GM12891 (cell line): Measurements from ENCODE around the gene NHS.

Source experiments
- DNase-seq: peaks from one replicate; pipeline ENCODE4 v3.0.0; 2011; ENCODE audit warnings: low spot score; ENCODE audit not compliant: insufficient read length
- FAIRE-seq: peaks from 2 replicates; lab custom pipeline; 2011; peaks lifted over from hg19 to GRCh38; lab: Jason Lieb, UNC
- PAX5 ChIP-seq: IDR thresholded peaks from 2 replicates; pipeline ENCODE4 v1.6.1; 2011; ENCODE audit warnings: low read length, moderate library complexity, mild to moderate bottlenecking; ENCODE audit not compliant: insufficient read depth, severe bottlenecking
- POLR2A ChIP-seq: IDR thresholded peaks from 2 replicates; pipeline ENCODE4 v1.6.1; 2011; ENCODE audit warnings: low read depth, low read length, control low read depth
- POLR2AphosphoS5 ChIP-seq: IDR thresholded peaks from 2 replicates; pipeline ENCODE4 v1.6.1; 2011; ENCODE audit warnings: low read depth, low read length, control low read depth
- POU2F2 ChIP-seq: IDR thresholded peaks from 2 replicates; pipeline ENCODE4 v1.6.1; 2011; ENCODE audit warnings: low read depth, mild to moderate bottlenecking, control low read depth, low read length, moderate library complexity
- SPI1 ChIP-seq: IDR thresholded peaks from 2 replicates; pipeline ENCODE4 v1.6.1; 2011; ENCODE audit warnings: low read depth, low read length, control low read depth
- TAF1 ChIP-seq: IDR thresholded peaks from 2 replicates; pipeline ENCODE4 v1.6.1; 2011; ENCODE audit warnings: low read depth, low read length, control low read depth

NHS gene

GRCh38 chrX:17525762-17526555 is 151.0 kb downstream of the NHS start:
- no peak for TF ChIP-seq PAX5
- no peak for TF ChIP-seq POLR2A
- no peak for TF ChIP-seq SPI1
- no peak for TF ChIP-seq POU2F2
- TF ChIP-seq TAF1: no peak
- no peak for TF ChIP-seq POLR2AphosphoS5
- DNase-seq (no peak), FAIRE-seq (no peak)

DNA sequence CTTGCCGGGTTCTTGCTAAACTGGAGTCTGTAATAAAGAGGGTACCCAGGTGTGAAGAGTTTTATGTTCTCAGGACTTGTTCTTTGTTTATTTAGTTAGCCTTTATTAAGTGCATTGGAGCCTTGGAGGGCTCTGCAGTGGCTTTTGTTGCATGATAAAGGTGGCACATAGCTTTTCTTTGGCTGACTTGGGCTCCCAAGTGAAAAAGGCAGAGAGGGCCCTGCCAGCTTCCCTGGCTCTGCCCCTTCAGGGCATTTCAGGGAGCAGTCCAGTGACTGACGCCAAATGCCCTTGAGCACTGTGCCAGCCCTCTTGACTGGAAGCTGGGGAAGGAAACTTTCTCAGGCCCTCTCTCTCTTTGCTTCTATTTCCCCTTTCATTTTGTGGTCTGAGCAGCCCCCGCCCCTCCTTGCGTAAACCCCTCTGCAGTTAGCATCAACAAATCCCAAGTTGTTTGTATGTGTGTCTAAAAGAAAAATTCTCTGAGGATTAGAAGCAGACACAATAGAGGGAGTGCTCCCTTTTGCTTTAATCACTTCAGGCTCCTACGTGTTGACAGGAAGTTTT is 152.2 kb downstream of the NHS start:
- TF ChIP-seq PAX5 (no peak), TAF1 (no peak), POLR2AphosphoS5 (no peak), POLR2A (no peak), POU2F2 (no peak), SPI1 (no peak)
- no peak for FAIRE-seq
- no peak for DNase-seq

GRCh38 chrX:17527922-17528321 is 152.9 kb downstream of the NHS start:
- TF ChIP-seq PAX5 (no peak), POLR2A (no peak), POU2F2 (no peak), TAF1 (no peak), SPI1 (no peak), POLR2AphosphoS5 (no peak)
- FAIRE-seq (no peak), DNase-seq (no peak)

DNA sequence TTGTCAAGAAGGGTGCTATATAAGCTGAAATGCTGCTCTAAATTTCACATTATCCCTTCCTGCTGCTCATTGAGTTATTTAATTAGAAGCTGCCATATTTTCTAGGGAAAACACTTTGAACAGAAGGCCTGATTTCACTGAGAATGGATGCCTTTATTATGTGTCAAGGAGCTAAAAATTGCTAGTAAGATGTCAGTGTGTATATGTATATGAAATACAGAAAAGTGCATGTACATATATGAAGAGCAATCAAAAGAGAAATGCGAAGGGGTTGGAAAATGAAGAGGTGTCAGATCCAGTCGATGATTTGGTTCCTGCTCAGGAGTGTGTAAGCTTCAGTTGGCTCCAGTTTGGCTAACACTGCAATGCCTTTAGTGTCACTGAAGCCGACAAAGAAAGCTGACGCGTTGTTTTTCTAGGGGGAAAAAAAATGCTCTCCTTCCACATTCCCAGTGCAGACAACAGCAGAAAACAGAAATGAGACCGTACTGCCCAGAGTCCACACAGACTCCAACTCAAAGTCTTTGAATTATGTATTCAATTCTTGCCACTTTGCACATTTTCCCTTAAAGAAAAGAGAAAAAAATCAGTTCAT is 154.2 kb downstream of the NHS start:
- TF ChIP-seq SPI1 (no peak), PAX5 (no peak), POLR2A (no peak), TAF1 (no peak), POU2F2 (no peak)
- no peak for FAIRE-seq
- DNase-seq: no peak

- TF ChIP-seq PAX5 (no peak), POLR2A (no peak), TAF1 (no peak)
- DNase-seq (no peak), FAIRE-seq (no peak)
These were observed 156.5 kb downstream of the NHS start for GRCh38 chrX:17531500-17531899.

- TF ChIP-seq POLR2AphosphoS5: no peak
- no peak for TF ChIP-seq POLR2A
- no peak for TF ChIP-seq TAF1
- no peak for TF ChIP-seq SPI1
- no peak for TF ChIP-seq PAX5
- no peak for TF ChIP-seq POU2F2
- FAIRE-seq (no peak), DNase-seq (no peak)
These were observed 160.2 kb downstream of the NHS start for GRCh38 chrX:17535229-17535628.

GRCh38 chrX:17537723-17538243 is 162.8 kb downstream of the NHS start:
- TF ChIP-seq TAF1: no peak
- TF ChIP-seq POLR2AphosphoS5: no peak
- no peak for TF ChIP-seq PAX5
- no peak for TF ChIP-seq SPI1
- TF ChIP-seq POU2F2: no peak
- no peak for TF ChIP-seq POLR2A
- no peak for FAIRE-seq
- no peak for DNase-seq

DNA sequence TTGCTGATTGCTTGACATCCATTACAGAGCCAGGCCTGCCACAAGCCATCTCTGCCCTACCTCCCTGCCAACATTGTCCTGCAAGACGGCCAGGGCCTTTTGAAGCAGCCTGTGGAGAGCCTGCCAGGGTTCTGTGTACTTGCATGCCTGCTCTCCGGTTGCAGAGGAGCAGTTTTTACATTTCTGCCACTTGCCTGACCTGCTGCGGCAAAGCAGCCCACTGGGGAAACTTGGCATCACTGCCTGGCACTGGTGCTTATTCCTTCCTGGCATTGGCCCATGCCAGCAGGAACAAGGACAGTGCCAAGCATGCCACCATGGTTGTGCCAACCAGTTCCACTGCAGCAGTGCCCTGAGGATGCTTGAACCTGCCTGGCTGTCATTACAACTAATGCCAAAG is 167.1 kb downstream of the NHS start:
- TF ChIP-seq SPI1 (no peak), TAF1 (no peak)
- FAIRE-seq (no peak), DNase-seq (no peak)

DNA sequence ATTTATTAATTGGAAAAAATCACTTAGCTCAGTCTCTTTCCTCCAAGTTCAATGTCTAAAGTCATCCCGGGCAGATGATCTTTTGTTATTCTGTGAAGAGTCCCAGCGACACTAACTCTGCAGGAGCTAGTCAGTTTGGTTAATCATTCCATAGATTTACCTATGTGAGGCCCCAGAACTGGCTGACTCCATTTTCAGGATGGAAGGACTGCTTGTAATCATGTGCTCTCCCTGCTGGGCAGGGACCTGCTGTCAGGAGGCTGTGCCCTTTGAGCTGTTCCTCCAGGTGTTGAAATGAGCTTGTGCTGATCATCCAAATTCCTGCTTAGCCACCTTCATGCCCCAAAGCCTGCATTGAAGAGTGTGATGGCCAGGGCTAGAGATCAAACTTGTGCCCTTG is 169.8 kb downstream of the NHS start:
- DNase-seq (no peak), FAIRE-seq (no peak)

GRCh38 chrX:17546356-17546755 is 171.4 kb downstream of the NHS start:
- FAIRE-seq: no peak
- DNase-seq: no peak
- no peak for TF ChIP-seq POLR2A
- no peak for TF ChIP-seq POU2F2
- no peak for TF ChIP-seq PAX5
- no peak for TF ChIP-seq SPI1
- TF ChIP-seq POLR2AphosphoS5: no peak
- no peak for TF ChIP-seq TAF1

More for the DNA sequence above, 169.8 kb downstream of the NHS start:
- TF ChIP-seq SPI1 (no peak), PAX5 (no peak), POLR2AphosphoS5 (no peak), POLR2A (no peak), TAF1 (no peak), POU2F2 (no peak)
